Activated CD4-positive, CD25-positive, alpha-beta regulatory T cell treated with anti-CD3 and anti-CD28 coated beads, Interleukin-2, amount 50 U/mL, for 16 hours (primary cell): ENCODE data around the gene CACNA1A.
"Not testable (repeated sequence)": the region's sequence is repeated elsewhere in the genome, so short reads cannot be mapped to it uniquely, and the experiment has no call there.

ENCODE experiments used
- DNase-seq: peaks from one replicate; pipeline ENCODE4 v3.0.0-alpha.2; 2020; ENCODE audit warnings: low read depth, low spot score

Gene CACNA1A

GRCh38 chr19:13506471-13506820 is at the start of gene CACNA1A:
Gene CACNA1A (minus strand): TSS chr19:13506479. CDS start chr19:13506224, 255 bp downstream.
- DNase-seq, result no peak

GRCh38 chr19:13554506-13555240 is 48.4 kb upstream of the CACNA1A start:
- DNase-seq, result no peak

GRCh38 chr19:13553880-13554400 is 47.7 kb upstream of the CACNA1A start:
- no peak for DNase-seq

- DNase-seq, result no peak
Measured at GRCh38 chr19:13548131-13548530, 41.9 kb upstream of the CACNA1A start.

GRCh38 chr19:13547102-13547501 is 40.8 kb upstream of the CACNA1A start:
- DNase-seq, result no peak

GRCh38 chr19:13544423-13544822 is 38.1 kb upstream of the CACNA1A start:
- no peak for DNase-seq

- no peak for DNase-seq
Measured at GRCh38 chr19:13541554-13541953, 35.3 kb upstream of the CACNA1A start.

- no peak for DNase-seq
Measured at GRCh38 chr19:13539332-13539731, 33.1 kb upstream of the CACNA1A start.

- DNase-seq, result no peak
Measured at GRCh38 chr19:13538601-13539253, 32.4 kb upstream of the CACNA1A start.

- DNase-seq, result no peak
Measured at GRCh38 chr19:13537454-13537853, 31.2 kb upstream of the CACNA1A start.

GRCh38 chr19:13530720-13531119 is 24.4 kb upstream of the CACNA1A start:
- DNase-seq, result no peak

GRCh38 chr19:13529721-13530120 is 23.4 kb upstream of the CACNA1A start:
- not testable (repeated sequence) for DNase-seq

GRCh38 chr19:13526552-13526951 is 20.3 kb upstream of the CACNA1A start:
- DNase-seq, result no peak

- no peak for DNase-seq
Measured at GRCh38 chr19:13521066-13521465, 14.8 kb upstream of the CACNA1A start.

- DNase-seq, result no peak
Measured at GRCh38 chr19:13511947-13512346, 5.7 kb upstream of the CACNA1A start.

GRCh38 chr19:13507053-13507611 is 853 bp upstream of the CACNA1A start:
- DNase-seq, result no peak

- DNase-seq, result no peak
Measured at GRCh38 chr19:13505761-13506470, 363 bp downstream of the CACNA1A start.

GRCh38 chr19:13505164-13505695 is 1.0 kb downstream of the CACNA1A start:
- no peak for DNase-seq

- no peak for DNase-seq
Measured at GRCh38 chr19:13503570-13504235, 2.6 kb downstream of the CACNA1A start.

GRCh38 chr19:13502231-13502630 is 4.0 kb downstream of the CACNA1A start:
- DNase-seq, result no peak

- DNase-seq, result no peak
Measured at GRCh38 chr19:13499692-13500091, 6.6 kb downstream of the CACNA1A start.
